ENCODE results near the gene EFEMP2. TPM values are rescaled to one million over a fixed set of nuclear protein-coding genes. Genes with fewer than 3 reads are reported as not detected.
A peak's percentile ranks its signal among the peaks of the same experiment; 100 is the strongest.

Gene EFEMP2
- total and polyA plus RNA-seq, 10 of the 15 experiments (the other 5 are each of a cell fraction or from before 2014, with no cell fraction given): 0.24 to 13.2 (median 1.3) TPM; not detected in 1

GRCh38 chr11:65888163-65888814, 15.7 kb upstream of the EFEMP2 start, which contains the start of gene FIBP (continued):
- no peak for TF ChIP-seq USF1 (IDR thresholded peaks at IDR 0.05; ENCODE audit: borderline replicate concordance, extremely low read length, insufficient read depth, low read depth, low read length)
- TF ChIP-seq ZBTB33 (IDR thresholded peaks at IDR 0.05): no peak

- peaks cover 43% of the 10 kb centered on the region for H3K79me2 ChIP-seq (ENCODE audit: control insufficient read depth, insufficient read depth, low read length)
- DNase-seq (ENCODE audit: low read depth, low spot score): no peak
- peaks cover 12 to 21% of the 10 kb centered on the region in 2 experiments for H3K36me3 ChIP-seq (ENCODE audit: control insufficient read depth in 2 of 2, insufficient read depth in 2 of 2, low read length in 1 of 2)
- BruUV-seq (replicated peaks): TSS peak; percentile 70
- H3K4me3 ChIP-seq: peak overlapping the region; percentile 90
- ChIA-PET POLR2A (interaction anchor here (0.5 to 7.4 kb wide), 30 partner anchors 9 to 1141 kb away, joined by 3 to 155 read pairs (median 5); partner anchors contain the start of genes BANF1, C11orf68, CFL1 and EIF1AD), RAD21 (ENCODE audit: unreplicated experiment) (interaction anchor here (0.7 to 8.0 kb wide), 18 partner anchors 11 to 248 kb away, joined by 3 to 76 read pairs (median 4); partner anchors contain the start of genes CFL1, MUS81, RNASEH2C and SART1), SMC1A (ENCODE audit: uncharacterized antibody, unreplicated experiment) (interaction anchor here (0.7 to 6.7 kb wide), 14 partner anchors 12 to 273 kb away, joined by 3 to 52 read pairs (median 6); partner anchors contain the start of genes CFL1, FOSL1, KAT5 and MUS81), CTCF (interaction anchor here (0.6 to 11.0 kb wide), 23 partner anchors 12 to 398 kb away, joined by 3 to 167 read pairs (median 7); partner anchors contain the start of genes CFL1, FOSL1, MUS81 and RNASEH2C)
- peak overlapping the region; percentile 70 for H3K27ac ChIP-seq (ENCODE audit: control insufficient read depth, insufficient read depth)
- H3K4me2 ChIP-seq (ENCODE audit: control insufficient read depth, insufficient read depth): peak overlapping the region; percentile 88
- WGBS (ENCODE audit: insufficient coverage, insufficient replicate concordance, low lambda C conversion rate, missing lambda C conversion rate): 1% methylated on average over 23 of the region's 23 CpGs
- in situ Hi-C loops (cut with MboI) (no loop called here), intact Hi-C loops (cut with micrococcal nuclease; ENCODE audit: unreplicated experiment) (loop anchor here (1.0 to 2.0 kb wide), 3 partner anchors 29 to 102 kb away; partner anchors contain the start of genes CFL1 and SART1)
- peaks cover 26% of the 10 kb centered on the region for H3K4me1 ChIP-seq (ENCODE audit: control insufficient read depth, insufficient read depth, low read length)
- no peaks in the 10 kb centered on the region for H4K20me1 ChIP-seq (ENCODE audit: control insufficient read depth, insufficient read depth)
- no peak for FAIRE-seq
- H2AFZ ChIP-seq (ENCODE audit: control insufficient read depth, low read depth, low read length): peak overlapping the region; percentile 97
- H3K9me3 ChIP-seq (replicated peaks; ENCODE audit: control insufficient read depth, insufficient read depth, low read length): no peaks in the 10 kb centered on the region
- ATAC-seq: no peak
- no peaks in the 10 kb centered on the region for H3K27me3 ChIP-seq (replicated peaks in 1 of 2; ENCODE audit: control insufficient read depth in 2 of 2, insufficient read depth in 2 of 2, low read length in 1 of 2)
- H3K9ac ChIP-seq (ENCODE audit: control insufficient read depth, insufficient read depth, low read length): peak overlapping the region; percentile 73
- TF ChIP-seq NFIC (IDR thresholded peaks at IDR 0.05; ENCODE audit: low read depth, low read length): no peak
- TF ChIP-seq CBX5 (IDR thresholded peaks at IDR 0.05; ENCODE audit: low read depth): no peak
- no peak for TF ChIP-seq ZZZ3 (IDR thresholded peaks at IDR 0.05; ENCODE audit: control insufficient read depth, insufficient read length, low read depth)
- TF ChIP-seq CBX3 (IDR thresholded peaks at IDR 0.05; ENCODE audit: borderline replicate concordance, low read depth): no peak
- TF ChIP-seq ZNF207 (IDR thresholded peaks at IDR 0.05; ENCODE audit: borderline replicate concordance): no peak
- TF ChIP-seq ZNF274 (IDR thresholded peaks at IDR 0.05; ENCODE audit: insufficient read depth, insufficient read length): no peak
- no peak for TF ChIP-seq RB1 (IDR thresholded peaks at IDR 0.05; ENCODE audit: borderline replicate concordance)
- no peak for TF ChIP-seq HDAC6 (IDR thresholded peaks at IDR 0.05; ENCODE audit: unreplicated experiment)
- TF ChIP-seq RAD21 (IDR thresholded peaks at IDR 0.05; ENCODE audit: insufficient read depth, low read depth, low read length): no peak
- no peak for TF ChIP-seq PRDM15 (CRISPR knock-in tag; IDR thresholded peaks at IDR 0.05)
- TF ChIP-seq PML (IDR thresholded peaks at IDR 0.05; ENCODE audit: low read length): no peak
- TF ChIP-seq NFXL1 (IDR thresholded peaks at IDR 0.05; ENCODE audit: borderline replicate concordance): no peak
- no peak for TF ChIP-seq EGR1 (IDR thresholded peaks at IDR 0.05; ENCODE audit: borderline replicate concordance in 1 of 2, low read depth in 2 of 2, low read length in 2 of 2)
Observed at GRCh38 chr11:65887723-65888162, 15.1 kb upstream of the EFEMP2 start.

Data from GM12878 (cell line).